Smooth muscle cell (in vitro differentiated cells): ENCODE results near the gene ADCY3. TPM values are rescaled to one million over a fixed set of nuclear protein-coding genes. Genes with fewer than 3 reads are reported as not detected.

Experiments used
- DNase-seq: peaks from one replicate; lab custom pipeline; 2025; ENCODE audit not compliant: unreplicated experiment; lab: John Stamatoyannopoulos, UW
- H2AFZ ChIP-seq: fragments of 200-600 bp; sonication (generic); 2 replicates; pipeline ENCODE4 v1.6.0; 2016; ENCODE audit warnings: antibody characterized with exemption, low read depth, mild to moderate bottlenecking
- H3F3A ChIP-seq: fragments of 200-600 bp; sonication (generic); 2 replicates; pipeline ENCODE4 v1.6.0; 2017; ENCODE audit warnings: antibody characterized with exemption, low read depth
- H3K27ac ChIP-seq: fragments of 200-600 bp; sonication (generic); 2 replicates; pipeline ENCODE4 v1.5.1; 2016; ENCODE audit warnings: low read depth, mild to moderate bottlenecking
- H3K27me3 ChIP-seq: fragments of 200-600 bp; sonication (generic); 2 replicates; pipeline ENCODE4 v1.6.1; 2016; ENCODE audit warnings: low read depth, mild to moderate bottlenecking
- H3K36me3 ChIP-seq: fragments of 200-600 bp; sonication (generic); 2 replicates; pipeline ENCODE4 v1.5.1; 2016; ENCODE audit warnings: low read depth
- H3K4me1 ChIP-seq: fragments of 200-600 bp; sonication (generic); 2 replicates; pipeline ENCODE4 v1.5.1; 2016; ENCODE audit warnings: low read depth
- H3K4me2 ChIP-seq: fragments of 200-600 bp; sonication (generic); 2 replicates; pipeline ENCODE4 v1.6.0; 2016; ENCODE audit warnings: mild to moderate bottlenecking
- H3K4me3 ChIP-seq: fragments of 200-600 bp; sonication (generic); 2 replicates; pipeline ENCODE4 v1.5.1; 2016; ENCODE audit warnings: mild to moderate bottlenecking
- H3K79me2 ChIP-seq: fragments of 200-600 bp; sonication (generic); 2 replicates; pipeline ENCODE4 v1.6.0; 2016; ENCODE audit warnings: low read depth, mild to moderate bottlenecking
- H3K9ac ChIP-seq: fragments of 200-600 bp; sonication (generic); 2 replicates; pipeline ENCODE4 v1.6.0; 2016; ENCODE audit warnings: low read depth
- H3K9me3 ChIP-seq: fragments of 200-600 bp; sonication (generic); replicated peaks from 2 replicates; pipeline ENCODE4 v1.5.1; 2016; ENCODE audit warnings: low read depth
- H4K20me1 ChIP-seq: fragments of 200-600 bp; sonication (generic); 2 replicates; pipeline ENCODE4 v1.6.0; 2016; ENCODE audit warnings: low read depth
- whole genome bisulfite sequencing: methylation state at CpG from one replicate; pipeline ENCODE4 v1.1.7; 2016; ENCODE audit warnings: low lambda C conversion rate; 5-methylcytosine and 5-hydroxymethylcytosine counted together
- polyA plus RNA-seq: library from polyadenylated mRNA; unstranded; fragments of >200 nt; fragmentation: Nextera tagmentation; extraction: Ambion mirVana; gene quantifications from 2 replicates; pipeline ENCODE4 v1.2.1, GENCODE V29; 2016
- total RNA-seq: library from RNA; depleted of rRNA; stranded (reverse); fragments of >200 nt; gene quantifications from 2 replicates; pipeline ENCODE4 v1.2.3, GENCODE V29; 2014
- TF ChIP-seq, protein P1 (sequence below): fragments of 200-600 bp; sonication (generic); IDR thresholded peaks from 2 replicates; pipeline ENCODE4 v1.5.1; 2017; ENCODE audit warnings: borderline replicate concordance, mild to moderate bottlenecking, antibody characterized with exemption; ENCODE audit not compliant: insufficient read depth, poor library complexity, severe bottlenecking

ADCY3 gene
- total and polyA plus RNA-seq, 2 experiments from 2014 or later = 20.8 to 41.7 TPM

- Histone ChIP-seq H3K27me3 (no peaks in the 10 kb centered on the region), H2AFZ (no peak overlapping the region), H3K4me1 (no peaks in the 10 kb centered on the region), H3K4me2 (no peak overlapping the region), H3F3A (no peaks in the 10 kb centered on the region), H3K79me2 (no peaks in the 10 kb centered on the region), H3K27ac (no peak overlapping the region), H3K36me3 (peaks cover 2% of the 10 kb centered on the region), H4K20me1 (no peaks in the 10 kb centered on the region), H3K4me3 (no peak overlapping the region), H3K9me3 (peaks cover 7% of the 10 kb centered on the region), H3K9ac (no peak overlapping the region)
- TF ChIP-seq, protein P1, sequence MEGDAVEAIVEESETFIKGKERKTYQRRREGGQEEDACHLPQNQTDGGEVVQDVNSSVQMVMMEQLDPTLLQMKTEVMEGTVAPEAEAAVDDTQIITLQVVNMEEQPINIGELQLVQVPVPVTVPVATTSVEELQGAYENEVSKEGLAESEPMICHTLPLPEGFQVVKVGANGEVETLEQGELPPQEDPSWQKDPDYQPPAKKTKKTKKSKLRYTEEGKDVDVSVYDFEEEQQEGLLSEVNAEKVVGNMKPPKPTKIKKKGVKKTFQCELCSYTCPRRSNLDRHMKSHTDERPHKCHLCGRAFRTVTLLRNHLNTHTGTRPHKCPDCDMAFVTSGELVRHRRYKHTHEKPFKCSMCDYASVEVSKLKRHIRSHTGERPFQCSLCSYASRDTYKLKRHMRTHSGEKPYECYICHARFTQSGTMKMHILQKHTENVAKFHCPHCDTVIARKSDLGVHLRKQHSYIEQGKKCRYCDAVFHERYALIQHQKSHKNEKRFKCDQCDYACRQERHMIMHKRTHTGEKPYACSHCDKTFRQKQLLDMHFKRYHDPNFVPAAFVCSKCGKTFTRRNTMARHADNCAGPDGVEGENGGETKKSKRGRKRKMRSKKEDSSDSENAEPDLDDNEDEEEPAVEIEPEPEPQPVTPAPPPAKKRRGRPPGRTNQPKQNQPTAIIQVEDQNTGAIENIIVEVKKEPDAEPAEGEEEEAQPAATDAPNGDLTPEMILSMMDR = no peak
- WGBS = 95% methylated on average over 7 of the region's 7 CpGs
- no peak for DNase-seq
Measured at GRCh38 chr2:24899361-24899910, 20.6 kb downstream of the ADCY3 start.

- Histone ChIP-seq H3K27me3 (no peaks in the 10 kb centered on the region), H2AFZ (no peak overlapping the region), H3K36me3 (peaks cover 5% of the 10 kb centered on the region), H3K27ac (no peak overlapping the region), H3K4me3 (no peak overlapping the region), H3K4me2 (no peak overlapping the region), H4K20me1 (no peaks in the 10 kb centered on the region), H3F3A (no peaks in the 10 kb centered on the region), H3K9me3 (peaks cover 7% of the 10 kb centered on the region), H3K9ac (no peak overlapping the region), H3K4me1 (no peaks in the 10 kb centered on the region), H3K79me2 (no peaks in the 10 kb centered on the region)
- TF ChIP-seq, protein P1 = no peak
- no peak for DNase-seq
- 94% methylated on average over 27 of the region's 30 CpGs for WGBS
Measured at GRCh38 chr2:24898122-24899109, 21.6 kb downstream of the ADCY3 start.

GRCh38 chr2:24894750-24895149, 25.3 kb downstream of the ADCY3 start:
- DNase-seq = no peak
- no peaks in the 10 kb centered on the region for H3K4me1 ChIP-seq
- no peaks in the 10 kb centered on the region for H3F3A ChIP-seq
- no peak overlapping the region for H2AFZ ChIP-seq
- no peak overlapping the region for H3K4me2 ChIP-seq
- WGBS = 92% methylated on average over 3 of the region's 3 CpGs
- no peaks in the 10 kb centered on the region for H3K27me3 ChIP-seq
- peaks cover 5% of the 10 kb centered on the region for H3K36me3 ChIP-seq
- no peak overlapping the region for H3K27ac ChIP-seq
- H3K9me3 ChIP-seq = peaks cover 7% of the 10 kb centered on the region
- H3K9ac ChIP-seq = no peak overlapping the region
- TF ChIP-seq, protein P1 = no peak
- no peak overlapping the region for H3K4me3 ChIP-seq
- no peaks in the 10 kb centered on the region for H3K79me2 ChIP-seq
- H4K20me1 ChIP-seq = no peaks in the 10 kb centered on the region
